Transverse colon (tissue), 4 donors: ENCODE measurements around the gene VWA3B.
"Not testable (repeated sequence)": the region's sequence is repeated elsewhere in the genome, so short reads cannot be mapped to it uniquely, and the experiment has no call there.

Experiments
- CTCF ChIP-seq, 5 experiments: fragments of 200-600 bp in 3 of 5; fragments of 450-650 bp in 2 of 5; sonication (generic) in 3 of 5; IDR thresholded peaks; 1 replicate in 2 of 5; 2 replicates in 3 of 5; pipeline ENCODE4 v1.5.1; 2016 to 2017; ENCODE audit warnings: antibody characterized with exemption in 5 of 5, inconsistent platforms in 3 of 5, mild to moderate bottlenecking in 2 of 5, moderate library complexity in 1 of 5
- POLR2A ChIP-seq: fragments of 450-650 bp; IDR thresholded peaks from one replicate; pipeline ENCODE4 v1.6.1; 2016; ENCODE audit warnings: antibody characterized with exemption, mild to moderate bottlenecking, moderate library complexity
- POLR2AphosphoS5 ChIP-seq, 3 donors: sonication (generic); formaldehyde crosslinking; IDR thresholded peaks; one replicate each; pipeline ENCODE4 v1.6.1; 2016; ENCODE audit warnings: antibody characterized with exemption in 3 of 3

DNA sequence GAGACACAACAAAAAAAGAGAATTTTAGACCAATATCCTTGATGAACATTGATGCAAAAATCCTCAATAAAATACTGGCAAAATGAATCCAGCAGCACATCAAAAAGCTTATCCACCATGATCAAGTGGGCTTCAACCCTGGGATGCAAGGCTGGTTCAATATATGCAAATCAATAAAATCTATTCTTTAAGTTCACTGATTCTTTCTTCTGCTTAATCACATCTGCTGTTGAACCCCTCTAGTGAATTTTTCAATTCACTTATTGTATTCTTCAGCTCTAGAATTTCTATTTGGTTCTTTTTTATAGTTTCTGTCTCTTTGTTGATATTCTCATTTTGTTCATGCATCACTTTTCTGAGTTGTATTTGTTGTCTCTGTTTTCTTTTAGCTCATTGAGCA lies 181.3 kb downstream of the VWA3B start:
- TF ChIP-seq CTCF (IDR thresholded peaks at IDR 0.05); POLR2AphosphoS5 (IDR thresholded peaks at IDR 0.05); POLR2A: not testable (repeated sequence)
